Measurements from ENCODE around the gene LZTS2. TPM values are rescaled to one million over a fixed set of nuclear protein-coding genes. Genes with fewer than 3 reads are reported as not detected.

LZTS2 gene
- total and polyA plus RNA-seq, 2 of the 8 experiments (the other 6 are each of a cell fraction or from before 2014, with no cell fraction given): 75.7 to 99.5 TPM

- TF ChIP-seq TAF1 (IDR thresholded peaks at IDR 0.05; ENCODE audit: low read depth, low read length) (0 out of 2 replicates have a peak, but pooled peaks have one; percentile 34), EGR1 (IDR thresholded peaks at IDR 0.05; ENCODE audit: borderline replicate concordance, low read depth, low read length) (peak; percentile 25; the same call in 1 of the 2 replicates), BRCA1 (IDR thresholded peaks at IDR 0.05; ENCODE audit: low read depth, low read length) (no peak), CHD1 (IDR thresholded peaks at IDR 0.05; ENCODE audit: low read depth, low read length) (no peak), NRF1 (IDR thresholded peaks at IDR 0.05; ENCODE audit: low read depth, low read length) (no peak), RFX5 (IDR thresholded peaks at IDR 0.05; ENCODE audit: borderline replicate concordance, low read depth, low read length) (no peak), POU5F1 (IDR thresholded peaks at IDR 0.05; ENCODE audit: low read depth, low read length) (no peak)
- TF ChIP-seq, protein P1, sequence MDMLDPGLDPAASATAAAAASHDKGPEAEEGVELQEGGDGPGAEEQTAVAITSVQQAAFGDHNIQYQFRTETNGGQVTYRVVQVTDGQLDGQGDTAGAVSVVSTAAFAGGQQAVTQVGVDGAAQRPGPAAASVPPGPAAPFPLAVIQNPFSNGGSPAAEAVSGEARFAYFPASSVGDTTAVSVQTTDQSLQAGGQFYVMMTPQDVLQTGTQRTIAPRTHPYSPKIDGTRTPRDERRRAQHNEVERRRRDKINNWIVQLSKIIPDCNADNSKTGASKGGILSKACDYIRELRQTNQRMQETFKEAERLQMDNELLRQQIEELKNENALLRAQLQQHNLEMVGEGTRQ (IDR thresholded peaks at IDR 0.05; ENCODE audit: low read length): no peak
- TF ChIP-seq, protein P2, sequence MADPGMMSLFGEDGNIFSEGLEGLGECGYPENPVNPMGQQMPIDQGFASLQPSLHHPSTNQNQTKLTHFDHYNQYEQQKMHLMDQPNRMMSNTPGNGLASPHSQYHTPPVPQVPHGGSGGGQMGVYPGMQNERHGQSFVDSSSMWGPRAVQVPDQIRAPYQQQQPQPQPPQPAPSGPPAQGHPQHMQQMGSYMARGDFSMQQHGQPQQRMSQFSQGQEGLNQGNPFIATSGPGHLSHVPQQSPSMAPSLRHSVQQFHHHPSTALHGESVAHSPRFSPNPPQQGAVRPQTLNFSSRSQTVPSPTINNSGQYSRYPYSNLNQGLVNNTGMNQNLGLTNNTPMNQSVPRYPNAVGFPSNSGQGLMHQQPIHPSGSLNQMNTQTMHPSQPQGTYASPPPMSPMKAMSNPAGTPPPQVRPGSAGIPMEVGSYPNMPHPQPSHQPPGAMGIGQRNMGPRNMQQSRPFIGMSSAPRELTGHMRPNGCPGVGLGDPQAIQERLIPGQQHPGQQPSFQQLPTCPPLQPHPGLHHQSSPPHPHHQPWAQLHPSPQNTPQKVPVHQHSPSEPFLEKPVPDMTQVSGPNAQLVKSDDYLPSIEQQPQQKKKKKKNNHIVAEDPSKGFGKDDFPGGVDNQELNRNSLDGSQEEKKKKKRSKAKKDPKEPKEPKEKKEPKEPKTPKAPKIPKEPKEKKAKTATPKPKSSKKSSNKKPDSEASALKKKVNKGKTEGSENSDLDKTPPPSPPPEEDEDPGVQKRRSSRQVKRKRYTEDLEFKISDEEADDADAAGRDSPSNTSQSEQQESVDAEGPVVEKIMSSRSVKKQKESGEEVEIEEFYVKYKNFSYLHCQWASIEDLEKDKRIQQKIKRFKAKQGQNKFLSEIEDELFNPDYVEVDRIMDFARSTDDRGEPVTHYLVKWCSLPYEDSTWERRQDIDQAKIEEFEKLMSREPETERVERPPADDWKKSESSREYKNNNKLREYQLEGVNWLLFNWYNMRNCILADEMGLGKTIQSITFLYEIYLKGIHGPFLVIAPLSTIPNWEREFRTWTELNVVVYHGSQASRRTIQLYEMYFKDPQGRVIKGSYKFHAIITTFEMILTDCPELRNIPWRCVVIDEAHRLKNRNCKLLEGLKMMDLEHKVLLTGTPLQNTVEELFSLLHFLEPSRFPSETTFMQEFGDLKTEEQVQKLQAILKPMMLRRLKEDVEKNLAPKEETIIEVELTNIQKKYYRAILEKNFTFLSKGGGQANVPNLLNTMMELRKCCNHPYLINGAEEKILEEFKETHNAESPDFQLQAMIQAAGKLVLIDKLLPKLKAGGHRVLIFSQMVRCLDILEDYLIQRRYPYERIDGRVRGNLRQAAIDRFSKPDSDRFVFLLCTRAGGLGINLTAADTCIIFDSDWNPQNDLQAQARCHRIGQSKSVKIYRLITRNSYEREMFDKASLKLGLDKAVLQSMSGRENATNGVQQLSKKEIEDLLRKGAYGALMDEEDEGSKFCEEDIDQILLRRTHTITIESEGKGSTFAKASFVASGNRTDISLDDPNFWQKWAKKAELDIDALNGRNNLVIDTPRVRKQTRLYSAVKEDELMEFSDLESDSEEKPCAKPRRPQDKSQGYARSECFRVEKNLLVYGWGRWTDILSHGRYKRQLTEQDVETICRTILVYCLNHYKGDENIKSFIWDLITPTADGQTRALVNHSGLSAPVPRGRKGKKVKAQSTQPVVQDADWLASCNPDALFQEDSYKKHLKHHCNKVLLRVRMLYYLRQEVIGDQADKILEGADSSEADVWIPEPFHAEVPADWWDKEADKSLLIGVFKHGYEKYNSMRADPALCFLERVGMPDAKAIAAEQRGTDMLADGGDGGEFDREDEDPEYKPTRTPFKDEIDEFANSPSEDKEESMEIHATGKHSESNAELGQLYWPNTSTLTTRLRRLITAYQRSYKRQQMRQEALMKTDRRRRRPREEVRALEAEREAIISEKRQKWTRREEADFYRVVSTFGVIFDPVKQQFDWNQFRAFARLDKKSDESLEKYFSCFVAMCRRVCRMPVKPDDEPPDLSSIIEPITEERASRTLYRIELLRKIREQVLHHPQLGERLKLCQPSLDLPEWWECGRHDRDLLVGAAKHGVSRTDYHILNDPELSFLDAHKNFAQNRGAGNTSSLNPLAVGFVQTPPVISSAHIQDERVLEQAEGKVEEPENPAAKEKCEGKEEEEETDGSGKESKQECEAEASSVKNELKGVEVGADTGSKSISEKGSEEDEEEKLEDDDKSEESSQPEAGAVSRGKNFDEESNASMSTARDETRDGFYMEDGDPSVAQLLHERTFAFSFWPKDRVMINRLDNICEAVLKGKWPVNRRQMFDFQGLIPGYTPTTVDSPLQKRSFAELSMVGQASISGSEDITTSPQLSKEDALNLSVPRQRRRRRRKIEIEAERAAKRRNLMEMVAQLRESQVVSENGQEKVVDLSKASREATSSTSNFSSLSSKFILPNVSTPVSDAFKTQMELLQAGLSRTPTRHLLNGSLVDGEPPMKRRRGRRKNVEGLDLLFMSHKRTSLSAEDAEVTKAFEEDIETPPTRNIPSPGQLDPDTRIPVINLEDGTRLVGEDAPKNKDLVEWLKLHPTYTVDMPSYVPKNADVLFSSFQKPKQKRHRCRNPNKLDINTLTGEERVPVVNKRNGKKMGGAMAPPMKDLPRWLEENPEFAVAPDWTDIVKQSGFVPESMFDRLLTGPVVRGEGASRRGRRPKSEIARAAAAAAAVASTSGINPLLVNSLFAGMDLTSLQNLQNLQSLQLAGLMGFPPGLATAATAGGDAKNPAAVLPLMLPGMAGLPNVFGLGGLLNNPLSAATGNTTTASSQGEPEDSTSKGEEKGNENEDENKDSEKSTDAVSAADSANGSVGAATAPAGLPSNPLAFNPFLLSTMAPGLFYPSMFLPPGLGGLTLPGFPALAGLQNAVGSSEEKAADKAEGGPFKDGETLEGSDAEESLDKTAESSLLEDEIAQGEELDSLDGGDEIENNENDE (IDR thresholded peaks at IDR 0.05; ENCODE audit: insufficient replicate concordance, low read length): no peak
Observed at GRCh38 chr10:100969187-100970075, 30.2 kb upstream of the LZTS2 start, which contains the start of gene SEMA4G (continued).
